ENCODE data around the gene ALPK1. TPM values are rescaled to one million over a fixed set of nuclear protein-coding genes. Genes with fewer than 3 reads are reported as not detected.

ALPK1 gene
- total RNA-seq, 4 donors from 2014 or later = 14.8 to 43.8 (median 19.1) TPM

Other genes starting within 250 kb of the ALPK1 start
- 10 to 100 TPM in 3 of 4 donors, 1 to 10 TPM in 1; 6.0 to 37.4 (median 18.9) TPM for gene FAM241A, start 151.9 kb upstream of the ALPK1 start, total RNA-seq
- gene AP1AR, start 65.6 kb upstream of the ALPK1 start, total RNA-seq = 10 to 100 TPM; 13.2 to 22.6 (median 15.3) TPM
- 10 to 100 TPM in 3 of 4 donors, 1 to 10 TPM in 1; 4.5 to 12.8 (median 10.9) TPM for gene TIFA, start 11.5 kb upstream of the ALPK1 start, total RNA-seq
- not detected for gene NEUROG2, start 218.8 kb downstream of the ALPK1 start, total RNA-seq